Epidermal melanocyte (primary cell): ENCODE data around the gene KCTD20.

Source experiments
- DNase-seq: peaks from one replicate; pipeline ENCODE4 v3.0.0; 2011; ENCODE audit warnings: low spot score; ENCODE audit not compliant: insufficient read length

Gene KCTD20

GRCh38 chr6:36525346-36525745 lies 82.5 kb downstream of the KCTD20 start:
- DNase-seq, result no peak

GRCh38 chr6:36526066-36526465 lies 83.3 kb downstream of the KCTD20 start:
- DNase-seq, result no peak

- DNase-seq, result no peak
Measured at GRCh38 chr6:36533321-36533720, 90.5 kb downstream of the KCTD20 start.

GRCh38 chr6:36536873-36537547 lies 94.2 kb downstream of the KCTD20 start:
- DNase-seq, result no peak

GRCh38 chr6:36539814-36540568 lies 97.2 kb downstream of the KCTD20 start:
- DNase-seq, result no peak
